Body of pancreas (tissue), 4 donors: ENCODE measurements around the gene NBPF1. TPM values are rescaled to one million over a fixed set of nuclear protein-coding genes. Genes with fewer than 3 reads are reported as not detected.
"Not testable (repeated sequence)": the region's sequence is repeated elsewhere in the genome, so short reads cannot be mapped to it uniquely, and the experiment has no call there.

Experiments used
- ATAC-seq: fragments of 150-250 bp; one replicate; pipeline ENCODE4 v1.9.1; 2016
- DNase-seq, 4 donors: peaks; one replicate each; pipeline ENCODE4 v3.0.0-alpha.2; 2019
- H3K27ac ChIP-seq, 4 donors: fragments of 200-600 bp; sonication (generic); 1 replicate in 3 of 4; 2 replicates in 1 of 4; pipeline versions ENCODE4 v1.5.1 to v1.6.1; 2016 to 2019; ENCODE audit warnings: mild to moderate bottlenecking in 1 of 4, mixed read lengths in 1 of 4, moderate library complexity in 1 of 4
- H3K27me3 ChIP-seq, 2 donors: fragments of 200-600 bp; sonication (generic); one replicate each; pipeline ENCODE4 v1.6.0; 2016; ENCODE audit warnings: mild to moderate bottlenecking in 1 of 2
- H3K36me3 ChIP-seq, 2 donors: fragments of 200-600 bp; sonication (generic); replicated peaks in 1 of 2; 2 replicates each; pipeline ENCODE4 v1.5.1; 2016; ENCODE audit warnings: low read depth in 2 of 2; ENCODE audit not compliant: insufficient read depth in 1 of 2
- H3K4me1 ChIP-seq: fragments of 200-600 bp; sonication (generic); one replicate; pipeline ENCODE4 v1.6.0; 2016
- H3K4me3 ChIP-seq, 2 donors: fragments of 200-600 bp; sonication (generic); 1 replicate in 1 of 2; 2 replicates in 1 of 2; pipeline ENCODE4 v1.5.1; 2016 to 2019
- H3K9me3 ChIP-seq, 3 donors: fragments of 200-600 bp; sonication (generic); 1 replicate in 2 of 3; 2 replicates in 1 of 3; pipeline ENCODE4 v1.5.1; 2016
- POLR2A ChIP-seq, 3 donors: fragments of 450-650 bp; IDR thresholded peaks; one replicate each; pipeline ENCODE4 v1.6.1; 2016; ENCODE audit warnings: antibody characterized with exemption in 3 of 3, mild to moderate bottlenecking in 2 of 3
- WGBS, 2 donors: methylation state at CpG; one replicate each; pipeline ENCODE4 v1.1.5; 2017; 5-methylcytosine and 5-hydroxymethylcytosine counted together
- intact Hi-C: fragments of 100-400 bp; cut with DNase I; formaldehyde crosslinking; loops from one replicate; pipeline ENCODE4 v1.15.1; 2023
- total RNA-seq, 2 donors: library from RNA; depleted of rRNA; stranded (reverse); fragments of >200 nt; gene quantifications; one replicate each; pipeline ENCODE4 v1.1.0, GENCODE V29; 2016
- TF ChIP-seq, protein P1 (sequence below), 7 experiments: fragments of 450-650 bp in 4 of 7; fragments of 200-600 bp in 3 of 7; sonication (generic) in 3 of 7; IDR thresholded peaks; one replicate each; pipeline ENCODE4 v1.5.1; 2016 to 2019; ENCODE audit warnings: antibody characterized with exemption in 7 of 7

Gene NBPF1
- total RNA-seq = 10 to 100 TPM; 22.3 to 41.5 TPM

DNA sequence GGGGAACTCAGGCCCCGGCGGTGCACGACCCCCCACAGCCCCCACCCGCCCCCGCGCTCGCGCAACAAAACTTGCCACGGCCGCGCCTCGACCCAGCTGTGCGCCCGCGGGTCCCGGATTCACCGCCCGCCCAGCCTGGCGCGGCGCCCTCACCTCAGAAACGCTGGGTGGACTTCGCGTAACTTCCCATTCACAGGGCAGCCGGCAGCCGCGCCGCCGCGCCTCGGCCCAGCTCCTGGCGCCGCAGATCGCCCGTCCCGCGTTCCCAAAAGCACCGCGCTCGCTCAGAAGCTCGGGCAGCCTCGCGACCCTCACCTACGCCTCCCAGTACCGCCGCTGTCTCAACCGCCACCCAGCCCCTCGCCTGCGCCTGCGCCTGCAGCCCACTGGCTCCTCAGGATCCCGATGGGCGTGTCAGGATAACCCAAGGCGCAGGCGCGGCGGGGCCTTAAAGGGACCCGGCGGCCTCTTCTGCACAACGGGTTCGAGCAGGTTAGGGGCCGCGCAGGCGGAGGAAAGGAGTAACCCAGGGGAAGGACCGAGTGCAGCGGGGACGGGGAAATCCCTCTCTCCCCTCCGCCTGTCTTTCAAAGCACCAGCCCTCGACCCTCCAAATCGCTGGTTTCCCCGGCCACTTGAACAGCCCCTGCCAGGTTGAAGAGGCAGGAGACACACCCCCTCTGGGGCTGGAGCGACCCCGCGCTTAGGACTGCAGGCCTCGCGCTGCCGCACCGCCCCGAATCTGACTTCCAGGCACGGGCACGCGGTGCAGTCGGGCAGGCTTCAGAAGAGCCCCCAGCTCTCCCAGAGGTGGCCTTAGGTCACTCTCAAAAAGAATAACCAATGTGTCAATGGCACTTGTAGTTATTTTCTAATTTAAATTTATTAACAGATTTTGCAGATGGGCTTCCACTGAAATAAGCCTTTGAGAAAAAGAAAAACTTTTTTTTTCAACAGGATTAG is at the start of gene NBPF1:
Gene NBPF1, minus strand, starts transcription at position 380 of the 963 bp plus-strand sequence.
- Histone ChIP-seq H3K27me3 (no peaks in the 10 kb centered on the region), H3K4me3 (peak within 1 kb of the TSS; percentile 64 to 71), H3K27ac (peak within 1 kb of the TSS; percentile 34 to 70 (median 62)), H3K36me3 (no peaks in the 10 kb centered on the region), H3K4me1 (peaks cover 21% of the 10 kb centered on the region), H3K9me3 (no peaks in the 10 kb centered on the region)
- peak; percentile 95 to 100 (median 98) for DNase-seq
- TF ChIP-seq POLR2A (IDR thresholded peaks at IDR 0.05) = peak in 2 of 3 donors; percentile 68 to 83
- TF ChIP-seq, protein P1, sequence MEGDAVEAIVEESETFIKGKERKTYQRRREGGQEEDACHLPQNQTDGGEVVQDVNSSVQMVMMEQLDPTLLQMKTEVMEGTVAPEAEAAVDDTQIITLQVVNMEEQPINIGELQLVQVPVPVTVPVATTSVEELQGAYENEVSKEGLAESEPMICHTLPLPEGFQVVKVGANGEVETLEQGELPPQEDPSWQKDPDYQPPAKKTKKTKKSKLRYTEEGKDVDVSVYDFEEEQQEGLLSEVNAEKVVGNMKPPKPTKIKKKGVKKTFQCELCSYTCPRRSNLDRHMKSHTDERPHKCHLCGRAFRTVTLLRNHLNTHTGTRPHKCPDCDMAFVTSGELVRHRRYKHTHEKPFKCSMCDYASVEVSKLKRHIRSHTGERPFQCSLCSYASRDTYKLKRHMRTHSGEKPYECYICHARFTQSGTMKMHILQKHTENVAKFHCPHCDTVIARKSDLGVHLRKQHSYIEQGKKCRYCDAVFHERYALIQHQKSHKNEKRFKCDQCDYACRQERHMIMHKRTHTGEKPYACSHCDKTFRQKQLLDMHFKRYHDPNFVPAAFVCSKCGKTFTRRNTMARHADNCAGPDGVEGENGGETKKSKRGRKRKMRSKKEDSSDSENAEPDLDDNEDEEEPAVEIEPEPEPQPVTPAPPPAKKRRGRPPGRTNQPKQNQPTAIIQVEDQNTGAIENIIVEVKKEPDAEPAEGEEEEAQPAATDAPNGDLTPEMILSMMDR (IDR thresholded peaks at IDR 0.05) = peak in 3 of 7 experiments; percentile 2 to 46 (median 4)
- intact Hi-C loops = no loop called here
- WGBS, 2 donors = 0 to 1% methylated on average over 67 to 82 of the region's 82 CpGs
- ATAC-seq = peak; percentile 96

DNA sequence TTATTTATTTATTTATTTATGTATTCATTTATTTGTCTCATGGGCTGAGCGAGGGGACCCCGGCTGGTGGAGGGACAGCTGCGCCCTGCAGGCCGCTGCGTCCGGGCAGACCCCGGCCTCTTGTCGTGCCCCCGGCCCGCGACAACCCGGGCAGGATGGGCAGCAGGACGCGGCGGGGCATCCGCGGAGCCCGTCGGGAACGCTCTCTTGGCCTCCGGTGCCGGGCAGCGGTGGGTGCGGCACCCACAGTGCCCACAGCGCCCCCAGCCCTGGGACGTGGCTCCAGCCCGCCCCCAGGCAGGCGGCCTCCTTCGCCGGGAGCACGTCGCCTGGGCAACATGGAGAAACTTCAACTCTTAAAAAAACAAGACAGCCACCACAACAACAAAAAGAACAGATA is 44.9 kb upstream of the NBPF1 start:
- H3K4me3 ChIP-seq, intact Hi-C loops, H3K9me3 ChIP-seq, H3K4me1 ChIP-seq, H3K27ac ChIP-seq, DNase-seq, H3K36me3 ChIP-seq, H3K27me3 ChIP-seq, ATAC-seq: not testable (repeated sequence)
- WGBS, 2 donors = 80 to 82% methylated on average over 1 to 12 of the region's 32 CpGs

DNA sequence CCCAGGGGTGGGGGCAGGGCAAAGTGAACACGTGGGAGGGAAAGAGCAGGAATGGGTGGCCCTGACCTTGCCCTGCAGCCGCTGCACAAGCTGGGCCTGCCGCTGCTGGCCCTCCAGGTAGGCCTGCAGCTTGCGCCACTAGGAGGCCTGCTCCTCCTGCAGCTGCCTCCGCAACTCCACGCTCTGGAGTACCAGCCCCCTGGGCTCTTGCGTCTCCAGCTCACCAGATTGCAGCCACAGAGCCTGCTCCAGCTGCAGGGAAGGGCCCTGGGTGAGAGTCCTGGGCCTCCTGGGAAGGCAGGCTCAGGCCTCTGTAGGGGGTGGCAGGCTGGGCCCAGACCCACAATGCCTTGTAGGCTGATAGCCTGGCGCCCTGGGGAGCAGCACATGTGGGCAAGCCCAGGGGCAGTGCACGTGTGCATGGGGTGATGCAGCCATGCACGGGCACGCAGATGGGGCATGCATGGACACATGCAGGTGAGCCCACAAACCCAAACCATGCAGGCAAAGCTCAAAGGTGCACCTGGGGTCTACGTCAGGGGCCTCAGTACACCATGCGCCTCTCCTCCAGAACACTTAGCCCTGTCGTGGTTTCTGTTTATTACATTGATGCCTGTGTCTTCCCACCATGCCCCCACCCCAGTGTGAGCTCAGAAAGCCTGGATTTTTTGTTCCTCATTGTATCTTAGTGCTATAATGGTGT is 43.8 kb upstream of the NBPF1 start:
- 50% methylated on average over 2 of the region's 14 CpGs; no CpG with 5 or more reads in 1 of the 2 donors for WGBS, 2 donors
- ATAC-seq = peak; percentile 73
- not testable (repeated sequence) for DNase-seq

DNA sequence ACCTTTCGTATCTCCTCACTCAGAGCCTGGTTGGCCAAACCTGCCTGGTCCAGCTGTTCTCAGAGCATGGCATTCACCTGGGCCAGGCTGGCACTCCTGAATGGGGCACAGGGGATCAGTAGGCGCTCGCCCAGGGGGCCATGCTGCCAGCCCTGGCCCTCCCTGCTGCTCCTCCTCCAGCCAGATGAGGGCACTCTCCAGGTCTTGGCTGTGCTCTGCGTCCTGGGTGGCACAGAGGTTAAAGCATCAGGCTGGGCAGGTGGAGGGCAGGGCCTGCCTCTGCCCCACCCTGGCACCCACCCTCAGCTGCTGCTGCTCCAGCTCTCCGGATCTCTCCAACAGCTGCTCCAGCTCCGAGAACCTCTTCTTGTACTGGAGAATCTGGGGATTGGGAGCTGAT is 43.2 kb upstream of the NBPF1 start:
- H3K27ac ChIP-seq, DNase-seq, H3K9me3 ChIP-seq, H3K4me3 ChIP-seq, intact Hi-C loops, H3K36me3 ChIP-seq, H3K27me3 ChIP-seq, H3K4me1 ChIP-seq: not testable (repeated sequence)
- no CpG with 5 or more reads among the region's 6 CpGs for WGBS, 2 donors
- ATAC-seq = peak; percentile 84

More for the DNA sequence above, 43.8 kb upstream of the NBPF1 start:
- H3K4me3 ChIP-seq, H3K36me3 ChIP-seq, H3K9me3 ChIP-seq, intact Hi-C loops, H3K4me1 ChIP-seq, H3K27me3 ChIP-seq, H3K27ac ChIP-seq: not testable (repeated sequence)

DNA sequence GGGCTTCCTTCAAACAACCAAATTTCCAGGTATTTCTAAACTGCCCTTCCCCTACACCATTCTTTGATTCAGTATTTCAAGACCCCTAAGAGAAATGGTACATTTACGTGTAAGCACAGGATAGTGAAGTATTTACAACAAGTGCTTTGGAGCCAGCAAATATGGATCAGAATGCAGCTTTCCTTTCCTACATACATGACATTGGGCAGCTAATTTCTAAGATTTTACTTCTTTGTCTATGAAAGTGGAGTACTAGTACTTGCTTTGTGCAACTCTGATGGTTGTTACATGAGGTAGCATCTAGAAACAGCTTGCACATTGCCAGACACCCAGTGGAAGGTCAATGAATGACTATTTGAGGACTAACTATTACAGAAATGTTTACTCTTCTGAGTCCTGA is 38.2 kb upstream of the NBPF1 start:
- H3K4me1 ChIP-seq, H3K27me3 ChIP-seq, intact Hi-C loops, H3K27ac ChIP-seq, H3K4me3 ChIP-seq, H3K9me3 ChIP-seq, H3K36me3 ChIP-seq, ATAC-seq: not testable (repeated sequence)
- 83 to 100% methylated on average over 1 of the region's 1 CpG for WGBS, 2 donors
- peak in 1 of 4 donors; percentile 13 for DNase-seq

DNA sequence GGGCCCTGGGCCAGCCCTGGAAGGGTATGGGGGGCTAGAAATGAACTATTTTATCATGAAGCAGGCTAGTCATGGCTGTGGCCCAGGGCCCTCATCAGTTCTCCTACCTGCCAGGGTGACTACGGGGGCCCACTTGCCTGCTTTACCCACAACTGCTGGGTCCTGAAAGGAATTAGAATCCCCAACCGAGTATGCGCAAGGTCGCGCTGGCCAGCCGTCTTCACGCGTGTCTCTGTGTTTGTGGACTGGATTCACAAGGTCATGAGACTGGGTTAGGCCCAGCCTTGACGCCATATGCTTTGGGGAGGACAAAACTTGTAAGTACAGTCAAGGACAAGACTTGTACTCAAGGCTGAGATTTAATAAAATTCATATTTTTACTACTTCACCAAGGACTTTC is 36.6 kb upstream of the NBPF1 start:
- H3K4me3 ChIP-seq, H3K36me3 ChIP-seq, intact Hi-C loops, H3K9me3 ChIP-seq, ATAC-seq, H3K27me3 ChIP-seq, H3K27ac ChIP-seq, H3K4me1 ChIP-seq: not testable (repeated sequence)
- DNase-seq = peak; percentile 1 to 31 (median 15)
- 59 to 81% methylated on average over 9 of the region's 9 CpGs for WGBS, 2 donors

DNA sequence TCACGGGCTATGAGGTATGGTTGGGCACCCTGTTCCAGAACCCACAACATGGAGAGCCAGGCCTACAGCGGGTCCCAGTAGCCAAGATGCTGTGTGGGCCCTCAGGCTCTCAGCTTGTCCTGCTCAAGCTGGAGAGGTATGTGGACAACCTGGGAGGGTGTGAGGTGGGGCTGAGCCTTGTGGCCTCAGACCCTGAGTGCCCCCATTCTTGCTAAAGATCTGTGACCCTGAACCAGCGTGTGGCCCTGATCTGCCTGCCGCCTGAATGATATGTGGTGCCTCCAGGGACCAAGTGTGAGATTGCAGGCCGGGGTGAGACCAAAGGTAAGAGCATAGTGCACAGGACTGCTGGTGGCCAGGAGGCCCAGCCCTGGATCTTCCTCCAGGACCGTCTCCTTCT is 36.0 kb upstream of the NBPF1 start:
- H3K4me1 ChIP-seq, H3K4me3 ChIP-seq, H3K27me3 ChIP-seq, H3K9me3 ChIP-seq, ATAC-seq, H3K27ac ChIP-seq, H3K36me3 ChIP-seq, intact Hi-C loops: not testable (repeated sequence)
- peak in 3 of 4 donors; percentile 2 to 18 (median 5) for DNase-seq
- WGBS, 2 donors = 74% methylated on average over 4 of the region's 6 CpGs; no CpG with 5 or more reads in 1 of the 2 donors

DNA sequence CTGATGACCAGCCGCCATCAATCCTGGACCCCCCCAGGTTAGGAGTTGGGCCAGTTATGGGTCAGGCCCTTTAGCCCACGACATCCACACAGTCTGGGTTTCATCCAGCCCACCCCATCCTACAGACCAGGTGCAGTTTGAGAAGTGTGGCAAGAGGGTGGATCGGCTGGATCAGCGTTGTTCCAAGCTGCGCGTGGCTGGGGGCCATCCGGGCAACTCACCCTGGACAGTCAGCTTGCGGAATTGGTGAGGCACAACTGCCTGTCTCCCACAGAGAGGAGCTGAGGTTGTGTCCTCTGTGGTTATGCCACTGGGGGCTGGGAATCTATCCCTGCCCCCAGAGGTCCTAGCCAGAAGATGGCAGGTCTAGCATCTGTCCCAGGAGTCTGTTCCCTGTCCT is 35.4 kb upstream of the NBPF1 start:
- ATAC-seq, H3K27me3 ChIP-seq, H3K9me3 ChIP-seq, intact Hi-C loops, H3K27ac ChIP-seq, H3K36me3 ChIP-seq, H3K4me3 ChIP-seq: not testable (repeated sequence)
- 83% methylated on average over 1 of the region's 8 CpGs; no CpG with 5 or more reads in 1 of the 2 donors for WGBS, 2 donors
- peaks cover 12% of the 10 kb centered on the region for H3K4me1 ChIP-seq
- DNase-seq = peak in 2 of 4 donors; percentile 2 to 16

DNA sequence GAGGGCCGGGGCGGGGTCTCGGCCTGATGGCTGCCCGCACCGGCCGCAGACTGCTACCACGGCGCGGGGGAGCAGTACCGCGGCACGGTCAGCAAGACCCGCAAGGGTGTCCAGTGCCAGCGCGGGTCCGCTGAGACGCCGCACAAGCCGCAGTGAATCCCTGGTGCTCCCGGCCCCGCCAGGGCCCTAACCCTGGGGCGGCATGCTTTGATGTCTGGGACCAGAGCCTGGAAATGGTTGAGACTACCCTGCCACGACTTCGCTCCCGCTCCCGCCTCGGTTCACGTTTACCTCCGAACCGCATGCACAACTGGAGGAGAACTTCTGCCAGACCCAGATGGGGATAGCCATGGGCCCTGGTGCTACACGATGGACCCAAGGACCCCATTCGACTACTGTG is 34.9 kb upstream of the NBPF1 start:
- H3K27me3 ChIP-seq, intact Hi-C loops, H3K27ac ChIP-seq, H3K9me3 ChIP-seq, ATAC-seq, H3K4me3 ChIP-seq, H3K36me3 ChIP-seq: not testable (repeated sequence)
- DNase-seq = peak in 3 of 4 donors; percentile 1 to 22 (median 5)
- peaks cover 17% of the 10 kb centered on the region for H3K4me1 ChIP-seq
- 73% methylated on average over 14 of the region's 32 CpGs; no CpG with 5 or more reads in 1 of the 2 donors for WGBS, 2 donors
